ENCODE measurements around the gene SLC30A2. TPM values are rescaled to one million over a fixed set of nuclear protein-coding genes. Genes with fewer than 3 reads are reported as not detected.

The SLC30A2 gene
- total and polyA plus RNA-seq, 9 of the 15 experiments (the other 6 are each of a cell fraction or from before 2014, with no cell fraction given), result 0.01 to 0.18 (median 0.06) TPM; not detected in 3

GRCh38 chr1:26070296-26070962, 24.5 kb upstream of the SLC30A2 start (continued):
- TF ChIP-seq ZBTB40 (IDR thresholded peaks at IDR 0.05) (peak; percentile 13; the same call in 1 of the 2 replicates), ZBTB40 (CRISPR knock-in tag; IDR thresholded peaks at IDR 0.05) (no peak), ESRRA (IDR thresholded peaks at IDR 0.05; ENCODE audit: borderline replicate concordance, low read depth) (peak; percentile 81; the same call in 1 of the 2 replicates), PTTG1 (tag; IDR thresholded peaks at IDR 0.05; ENCODE audit: low read depth) (no peak; the same call in 1 of the 2 replicates), BACH1 (tag; IDR thresholded peaks at IDR 0.05) (peak; percentile 80; the same call in 1 of the 2 replicates), DNMT1 (IDR thresholded peaks at IDR 0.05) (no peak), CBFB (CRISPR knock-in tag; IDR thresholded peaks at IDR 0.05) (0 out of 2 replicates have a peak, but pooled peaks have one; percentile 39), MITF (IDR thresholded peaks at IDR 0.05) (peak; percentile 30; the same call in 1 of the 2 replicates), HMGXB4 (CRISPR knock-in tag; IDR thresholded peaks at IDR 0.05) (no peak), ZNF124 (CRISPR knock-in tag; IDR thresholded peaks at IDR 0.05) (no peak), ELF4 (CRISPR knock-in tag; IDR thresholded peaks at IDR 0.05) (peak; percentile 88; the same call in 1 of the 2 replicates), PTRF (tag; IDR thresholded peaks at IDR 0.05) (no peak), PRMT5 (CRISPR knock-in tag; IDR thresholded peaks at IDR 0.05) (no peak)
